A673 (cell line): ENCODE results near the gene HAUS3. TPM values are rescaled to one million over a fixed set of nuclear protein-coding genes. Genes with fewer than 3 reads are reported as not detected.

Experiments
- BruUV-seq: library from RNA; stranded (reverse); fragments of 400-500 nt; replicated peaks from 2 replicates; lab custom pipeline; 2021; lab: Mats Ljungman, UMichigan
- CTCF ChIA-PET: fragments of 300-600 bp; sonication (Branson Sonifier 250); formaldehyde crosslinking; loops from one replicate; lab custom pipeline; 2022; ENCODE audit warnings: antibody characterized with exemption; lab: Charles Lee
- POLR2A ChIA-PET: fragments of 300-600 bp; sonication (Branson Sonifier 250); formaldehyde crosslinking; loops from one replicate; lab custom pipeline; 2022; ENCODE audit warnings: antibody characterized with exemption; ENCODE audit not compliant: low non-redundant PET; lab: Charles Lee
- DNase-seq: peaks from one replicate; pipeline ENCODE4 v3.0.0-alpha.2; 2015; ENCODE audit warnings: low spot score
- H3K27ac ChIP-seq: fragments of 200-600 bp; sonication (generic); 2 replicates; pipeline ENCODE4 v1.5.1; 2016; ENCODE audit warnings: mixed run types, low read depth, mild to moderate bottlenecking, mixed read lengths, antibody characterized with exemption, low read length; ENCODE audit not compliant: poor library complexity, severe bottlenecking
- H3K27me3 ChIP-seq: fragments of 200-600 bp; sonication (generic); replicated peaks from 2 replicates; pipeline ENCODE4 v1.6.1; 2017; ENCODE audit warnings: mixed run types, low read depth, mild to moderate bottlenecking, mixed read lengths, antibody characterized with exemption, low read length; ENCODE audit not compliant: insufficient read depth, poor library complexity
- H3K36me3 ChIP-seq: fragments of 200-600 bp; sonication (generic); 2 replicates; pipeline ENCODE4 v1.6.1; 2016; ENCODE audit warnings: mixed run types, mild to moderate bottlenecking, mixed read lengths, antibody characterized with exemption, low read length; ENCODE audit not compliant: insufficient read depth, poor library complexity, severe bottlenecking
- H3K4me1 ChIP-seq: fragments of 200-600 bp; sonication (generic); 2 replicates; pipeline ENCODE4 v1.6.1; 2017; ENCODE audit warnings: mixed run types, mild to moderate bottlenecking, mixed read lengths, antibody characterized with exemption, low read length; ENCODE audit not compliant: insufficient read depth, poor library complexity, severe bottlenecking
- H3K4me3 ChIP-seq: fragments of 200-600 bp; sonication (generic); 2 replicates; pipeline ENCODE4 v1.5.1; 2016; ENCODE audit warnings: low read depth, mixed run types, mild to moderate bottlenecking, mixed read lengths, low read length; ENCODE audit not compliant: poor library complexity, severe bottlenecking
- H3K9me3 ChIP-seq: fragments of 200-600 bp; sonication (generic); 2 replicates; pipeline ENCODE4 v1.6.1; 2016; ENCODE audit warnings: mixed run types, low read depth, mild to moderate bottlenecking, mixed read lengths, antibody characterized with exemption, low read length; ENCODE audit not compliant: poor library complexity, severe bottlenecking
- CTCF ChIP-seq: fragments of 300-800, 200-600 bp; sonication (generic); conservative IDR thresholded peaks from 2 replicates; pipeline ENCODE4 v1.5.1; 2017; ENCODE audit warnings: low read depth, mild to moderate bottlenecking, antibody characterized with exemption, low read length, moderate library complexity, mixed read lengths
- EZH2 ChIP-seq: fragments of 200-600 bp; sonication (generic); IDR thresholded peaks from 2 replicates; pipeline ENCODE4 v1.6.1; 2017; ENCODE audit warnings: borderline replicate concordance, low read depth, mild to moderate bottlenecking, mixed read lengths, antibody characterized with exemption, low read length; ENCODE audit not compliant: poor library complexity, severe bottlenecking
- intact Hi-C: fragments of 100-400 bp; cut with micrococcal nuclease; formaldehyde crosslinking; loops from one replicate; pipeline ENCODE4 v1.10.0; 2022; ENCODE audit not compliant: unreplicated experiment
- total RNA-seq: library from RNA; stranded (reverse); gene quantifications from 2 replicates; pipeline ENCODE4 v1.2.3, GENCODE V29; 2021

HAUS3 gene
- total RNA-seq, 1 experiment from 2014 or later = 27.7 TPM

GRCh38 chr4:2248821-2249261 is 6.9 kb upstream of the HAUS3 start:
- no peaks in the 10 kb centered on the region for H3K27me3 ChIP-seq
- H3K36me3 ChIP-seq = no peaks in the 10 kb centered on the region
- ChIA-PET POLR2A (no interaction called here), CTCF (no interaction called here)
- H3K9me3 ChIP-seq = no peaks in the 10 kb centered on the region
- no peak overlapping the region for H3K4me3 ChIP-seq
- TF ChIP-seq EZH2 (no peak), CTCF (no peak)
- BruUV-seq = no TSS peak
- DNase-seq = no peak
- intact Hi-C loops = no loop called here
- H3K27ac ChIP-seq = no peak overlapping the region
- H3K4me1 ChIP-seq = peaks cover 18% of the 10 kb centered on the region

GRCh38 chr4:2248044-2248780 is 6.3 kb upstream of the HAUS3 start:
- ChIA-PET CTCF (no interaction called here), POLR2A (no interaction called here)
- intact Hi-C loops = no loop called here
- Histone ChIP-seq H3K4me1 (peaks cover 22% of the 10 kb centered on the region), H3K27me3 (no peaks in the 10 kb centered on the region), H3K27ac (no peak overlapping the region), H3K36me3 (no peaks in the 10 kb centered on the region), H3K4me3 (no peak overlapping the region), H3K9me3 (no peaks in the 10 kb centered on the region)
- no peak for DNase-seq
- no peak for TF ChIP-seq CTCF
- no peak for TF ChIP-seq EZH2
- no TSS peak for BruUV-seq

- ChIA-PET CTCF (no interaction called here), POLR2A (no interaction called here)
- H3K27me3 ChIP-seq = no peaks in the 10 kb centered on the region
- no peaks in the 10 kb centered on the region for H3K9me3 ChIP-seq
- BruUV-seq = no TSS peak
- H3K4me1 ChIP-seq = peaks cover 22% of the 10 kb centered on the region
- intact Hi-C loops = no loop called here
- no peak for TF ChIP-seq EZH2
- DNase-seq = no peak
- no peak overlapping the region for H3K27ac ChIP-seq
- H3K4me3 ChIP-seq = no peak overlapping the region
- H3K36me3 ChIP-seq = no peaks in the 10 kb centered on the region
Measured at GRCh38 chr4:2247128-2248043, 5.5 kb upstream of the HAUS3 start.
